CD4-positive, alpha-beta T cell treated with Interleukin-6 for 4 hours (primary cell): ENCODE results near the gene CAAP1.
A peak's percentile ranks its signal among the peaks of the same experiment; 100 is the strongest.
"Not testable (repeated sequence)": the region's sequence is repeated elsewhere in the genome, so short reads cannot be mapped to it uniquely, and the experiment has no call there.

Experiments used
- DNase-seq: peaks from one replicate; pipeline ENCODE4 v3.0.0-alpha.2; 2020; ENCODE audit warnings: mixed read lengths

CAAP1 gene, protein sequence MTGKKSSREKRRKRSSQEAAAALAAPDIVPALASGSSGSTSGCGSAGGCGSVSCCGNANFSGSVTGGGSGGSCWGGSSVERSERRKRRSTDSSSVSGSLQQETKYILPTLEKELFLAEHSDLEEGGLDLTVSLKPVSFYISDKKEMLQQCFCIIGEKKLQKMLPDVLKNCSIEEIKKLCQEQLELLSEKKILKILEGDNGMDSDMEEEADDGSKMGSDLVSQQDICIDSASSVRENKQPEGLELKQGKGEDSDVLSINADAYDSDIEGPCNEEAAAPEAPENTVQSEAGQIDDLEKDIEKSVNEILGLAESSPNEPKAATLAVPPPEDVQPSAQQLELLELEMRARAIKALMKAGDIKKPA

DNA sequence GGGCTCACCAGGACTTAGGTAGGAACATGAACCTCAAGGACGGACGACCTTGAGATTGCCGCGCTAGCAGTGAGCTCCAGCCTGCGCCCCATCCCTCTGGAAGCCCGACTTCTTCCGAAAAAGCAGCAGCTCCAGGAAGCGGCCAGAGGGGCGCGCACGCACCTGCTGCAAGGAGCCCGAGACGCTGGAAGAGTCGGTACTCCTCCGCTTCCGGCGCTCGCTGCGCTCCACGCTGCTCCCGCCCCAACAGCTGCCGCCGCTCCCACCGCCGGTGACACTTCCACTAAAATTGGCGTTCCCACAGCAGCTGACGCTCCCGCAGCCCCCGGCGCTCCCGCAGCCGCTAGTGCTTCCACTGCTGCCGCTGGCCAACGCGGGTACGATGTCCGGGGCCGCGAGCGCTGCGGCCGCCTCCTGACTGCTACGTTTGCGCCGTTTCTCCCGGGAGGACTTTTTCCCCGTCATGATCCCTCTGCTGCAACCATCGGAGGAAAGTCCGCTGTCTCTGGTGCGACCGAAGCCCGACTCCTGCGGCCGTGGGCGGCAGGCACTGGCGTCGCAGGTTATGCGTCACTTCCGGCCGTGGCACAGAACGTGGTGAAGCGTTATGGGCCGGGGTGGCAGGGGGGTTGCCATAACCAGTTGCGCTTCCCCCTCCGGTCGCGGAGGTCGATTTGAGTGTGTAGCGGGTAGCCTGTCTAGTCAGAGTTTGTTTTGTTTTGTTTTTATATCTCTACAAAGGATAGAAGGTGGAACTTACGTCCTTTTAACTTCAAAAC, at the start of gene CAAP1:
Gene CAAP1, minus strand, starts transcription at position 552 of the 779 bp plus-strand sequence. Its CDS starts 87 bp downstream, at position 465.
- peak; percentile 93 for DNase-seq

DNA sequence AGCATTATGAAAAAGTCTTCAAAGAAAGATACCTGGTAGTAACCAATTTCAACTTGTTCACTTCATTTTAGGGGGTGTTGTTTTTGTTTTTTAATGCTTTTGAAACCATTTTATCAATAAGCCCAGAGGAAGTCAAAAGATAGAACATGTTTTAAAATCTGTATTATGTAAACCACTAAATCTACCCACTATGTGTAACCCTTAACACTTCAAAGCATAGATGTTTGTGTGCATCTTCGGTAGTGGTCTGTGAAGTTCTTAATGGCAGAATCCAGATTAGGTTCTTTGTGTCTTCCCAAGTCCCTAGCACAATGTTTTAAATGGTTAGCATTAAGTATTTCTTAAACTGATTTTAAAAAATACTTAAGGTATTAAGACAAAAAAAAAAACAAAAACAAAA, 48.2 kb upstream of the CAAP1 start:
- DNase-seq, result no peak

GRCh38 chr9:26939955-26940711, 47.5 kb upstream of the CAAP1 start:
- DNase-seq, result no peak

DNA sequence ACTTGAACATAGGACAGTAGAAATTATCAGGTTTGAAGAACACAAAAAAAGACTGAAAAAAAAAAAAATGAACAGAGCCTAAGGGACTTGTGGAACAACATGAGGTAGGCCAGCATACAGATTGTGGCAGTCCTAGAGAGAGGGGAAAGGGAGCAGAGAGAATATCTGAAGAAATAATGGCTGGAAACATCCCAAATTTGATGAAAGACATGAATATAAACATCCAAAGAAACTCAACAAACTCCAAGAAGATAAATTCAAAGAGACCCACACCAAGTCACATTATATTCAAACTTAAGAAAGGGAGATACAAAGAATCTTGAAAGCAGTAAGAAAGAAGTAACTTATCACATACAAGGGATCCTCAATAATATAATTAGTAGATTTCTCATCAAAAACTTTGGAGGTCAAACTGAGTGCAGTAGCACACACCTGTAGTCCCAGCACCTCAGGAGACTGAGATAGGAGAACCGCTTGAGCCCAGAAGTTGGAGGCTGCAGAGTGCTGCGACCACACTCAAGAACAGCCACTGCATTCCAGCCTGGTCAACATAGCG, 45.3 kb upstream of the CAAP1 start:
- DNase-seq, result no peak

DNA sequence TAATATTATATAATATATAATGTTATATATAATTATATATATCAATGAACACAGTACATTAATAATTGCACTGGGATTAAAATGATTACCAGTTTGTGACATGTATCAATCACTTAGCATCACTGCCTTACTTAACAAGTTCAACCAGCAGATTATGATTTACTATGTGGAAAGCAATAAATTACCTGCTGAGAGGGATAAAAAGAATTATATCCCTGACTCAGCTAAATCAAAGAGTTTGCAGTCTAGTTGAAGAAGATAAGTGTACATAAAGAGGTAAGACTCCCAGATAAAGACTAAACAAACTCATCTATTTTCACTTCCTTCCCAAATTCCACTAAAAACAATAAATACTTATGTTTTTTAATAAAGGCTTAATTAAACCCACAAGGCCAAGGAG, 43.2 kb upstream of the CAAP1 start:
- DNase-seq, result no peak

DNA sequence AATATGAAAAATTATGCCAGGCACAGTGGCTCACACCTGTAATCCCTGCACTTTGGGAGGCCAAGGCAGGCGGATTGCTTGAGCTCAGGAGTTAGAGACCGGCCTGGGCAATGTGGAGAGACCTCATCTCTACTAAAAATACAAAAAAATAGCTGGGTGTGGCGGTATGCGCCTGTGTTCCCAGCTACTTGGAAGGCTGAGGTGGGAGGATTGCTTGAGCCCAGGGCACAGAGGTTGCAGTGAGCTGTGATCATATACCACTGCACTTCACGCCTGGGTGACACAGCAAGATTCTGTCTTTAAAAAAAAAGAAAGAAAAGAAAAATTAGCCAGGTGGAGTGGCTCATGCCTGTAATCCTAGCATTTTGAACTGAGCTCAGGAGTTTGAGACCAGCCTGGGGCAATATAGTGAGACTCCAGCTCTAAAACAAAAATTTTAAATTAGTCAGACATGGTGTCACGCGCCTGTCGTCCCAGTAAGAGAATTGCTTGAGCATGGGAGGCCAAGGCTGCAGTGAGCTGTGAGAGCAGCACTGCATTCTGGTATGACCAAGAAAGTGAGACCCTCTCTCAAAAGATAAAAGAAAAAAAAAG, 36.4 kb upstream of the CAAP1 start:
- DNase-seq, result no peak

DNA sequence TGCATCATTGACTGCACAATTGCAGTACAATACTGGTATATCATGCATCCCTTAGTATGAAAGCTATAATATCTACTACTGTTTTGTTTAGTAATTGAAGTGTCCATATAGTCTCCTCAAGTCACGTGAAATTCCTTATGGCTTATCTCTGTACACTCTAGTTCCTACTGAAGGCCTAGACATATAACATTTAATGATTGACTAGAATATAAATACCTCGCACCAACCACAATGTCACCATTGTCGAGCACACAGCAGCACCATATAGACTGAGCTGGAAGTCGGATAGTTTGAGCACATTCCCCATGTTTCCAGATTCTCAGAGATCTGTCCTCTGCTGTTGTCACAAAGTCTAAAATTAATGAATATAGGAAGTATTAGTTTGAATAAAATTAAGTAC, 33.0 kb upstream of the CAAP1 start:
- no peak for DNase-seq

GRCh38 chr9:26919698-26920097, 27.1 kb upstream of the CAAP1 start:
- DNase-seq, result no peak

DNA sequence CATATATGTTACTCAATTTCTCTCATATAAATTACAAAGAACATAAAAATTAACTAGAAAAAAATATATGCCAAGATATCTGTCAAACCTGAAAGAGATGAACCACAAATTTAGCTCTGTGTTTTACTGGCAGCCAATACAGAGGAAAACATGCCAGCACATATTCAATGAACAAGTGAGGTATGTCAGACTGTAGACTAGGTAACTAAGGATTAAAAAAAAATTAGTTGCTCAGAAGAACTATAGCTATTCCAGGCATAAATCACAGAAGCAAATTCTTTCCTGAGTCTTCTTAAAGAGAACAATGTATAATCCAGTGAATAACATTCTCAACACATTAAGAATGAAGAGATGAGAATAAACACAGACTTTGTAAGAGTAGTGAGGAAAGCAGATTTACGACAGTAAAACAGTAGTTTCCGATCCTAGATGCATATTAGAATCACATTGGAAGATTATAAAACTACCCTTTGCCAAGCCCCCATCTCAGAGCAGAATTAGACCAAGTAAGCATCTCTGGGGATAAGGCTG, 20.6 kb upstream of the CAAP1 start:
- no peak for DNase-seq

- DNase-seq, result no peak
Measured at GRCh38 chr9:26904671-26905070, 12.1 kb upstream of the CAAP1 start.

GRCh38 chr9:26904070-26904469, 11.5 kb upstream of the CAAP1 start:
- no peak for DNase-seq

DNA sequence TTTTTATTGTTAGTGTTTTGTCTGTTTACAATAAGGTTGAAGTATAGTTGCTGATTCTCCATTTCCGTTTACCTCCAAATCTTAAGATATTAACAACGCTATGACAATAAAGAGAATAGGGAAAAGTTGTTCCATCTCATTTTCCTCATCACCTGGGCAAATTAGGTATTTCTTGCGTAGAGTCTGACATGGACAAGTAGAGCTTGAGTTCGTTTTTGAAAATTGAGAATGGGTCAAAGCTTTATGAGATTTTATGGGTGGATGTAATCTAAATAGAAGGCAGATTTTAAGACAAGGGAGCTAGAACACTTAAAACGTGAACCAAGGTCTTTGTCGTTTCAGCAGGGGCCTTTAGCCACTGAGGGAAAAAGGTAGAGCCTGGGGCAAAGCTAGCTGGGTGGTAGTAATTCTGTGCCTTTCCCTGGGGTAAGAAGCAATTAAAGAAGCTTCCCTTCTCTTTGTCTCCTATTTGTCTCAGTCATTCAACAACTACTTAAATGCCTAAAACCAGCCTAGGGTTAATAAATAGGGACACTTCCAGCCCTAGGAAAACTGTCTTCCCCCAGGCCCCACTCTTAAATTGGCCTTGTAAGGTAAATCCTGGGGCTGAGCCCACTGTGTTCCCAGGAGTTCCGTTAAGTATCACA, 551 bp upstream of the CAAP1 start:
- no peak for DNase-seq

- DNase-seq, result no peak
Measured at GRCh38 chr9:26891726-26892125, 876 bp downstream of the CAAP1 start.

DNA sequence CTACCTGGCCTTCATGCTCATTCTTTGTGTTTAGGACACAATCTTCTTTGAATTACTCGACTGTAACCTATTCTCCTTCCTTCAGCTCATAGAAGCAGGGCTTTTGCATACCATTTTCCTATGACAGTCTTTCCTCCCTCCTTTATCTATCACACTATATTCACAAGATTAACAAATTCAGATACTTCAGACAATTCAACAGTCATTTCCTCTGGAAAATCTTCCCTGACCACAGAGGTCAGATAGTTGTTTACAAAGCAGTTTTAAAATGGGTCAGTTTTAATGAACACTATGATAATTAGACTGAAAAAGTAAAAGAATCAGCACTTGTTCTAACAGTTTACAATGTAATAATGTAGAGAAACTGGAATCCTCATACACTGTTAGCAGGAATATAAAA, 4.3 kb downstream of the CAAP1 start:
- DNase-seq, result no peak

GRCh38 chr9:26882154-26882553, 10.4 kb downstream of the CAAP1 start:
- DNase-seq, result no peak

GRCh38 chr9:26880262-26880661, 12.3 kb downstream of the CAAP1 start:
- no peak for DNase-seq

GRCh38 chr9:26875155-26875554, 17.4 kb downstream of the CAAP1 start:
- DNase-seq, result not testable (repeated sequence)

DNA sequence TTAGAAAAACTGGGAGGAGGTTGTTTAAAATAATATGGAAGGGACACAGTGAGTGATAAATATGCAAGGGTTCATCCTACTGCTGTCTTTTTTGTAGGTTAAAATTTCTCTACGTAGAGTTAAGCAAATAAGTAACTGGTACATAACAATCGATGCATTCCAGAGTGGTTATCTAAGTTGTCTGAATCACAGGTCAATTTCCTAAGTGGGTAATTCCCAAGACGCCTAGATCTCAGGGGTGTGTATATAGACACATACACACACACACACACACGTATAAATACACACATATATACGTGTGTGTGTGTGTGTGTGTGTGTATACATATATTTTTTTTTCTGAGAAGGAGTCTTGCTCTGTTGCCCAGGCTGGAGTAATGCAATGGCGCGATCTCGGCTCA, 22.3 kb downstream of the CAAP1 start:
- no peak for DNase-seq

GRCh38 chr9:26863074-26863473, 29.5 kb downstream of the CAAP1 start:
- no peak for DNase-seq

GRCh38 chr9:26856413-26857032, 36.1 kb downstream of the CAAP1 start:
- DNase-seq, result no peak

DNA sequence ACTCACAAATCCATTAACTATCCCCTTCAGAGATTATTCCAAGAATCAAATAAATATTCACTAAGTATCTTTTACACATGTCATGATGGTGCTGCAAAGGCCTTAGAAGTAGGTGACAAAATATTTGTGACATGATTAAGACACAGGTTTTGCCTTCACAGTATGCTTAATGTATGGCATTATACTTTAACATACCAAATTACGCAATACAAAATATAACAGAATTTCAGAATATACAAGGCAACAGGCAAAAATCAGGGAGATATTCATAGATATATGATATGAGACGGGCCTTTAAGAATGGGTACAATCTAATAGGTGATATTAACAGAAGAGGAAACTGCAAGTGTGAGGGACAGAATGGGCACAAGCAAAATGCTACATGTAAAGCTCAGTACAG, 41.6 kb downstream of the CAAP1 start:
- no peak for DNase-seq

GRCh38 chr9:26833792-26834191, 58.8 kb downstream of the CAAP1 start:
- no peak for DNase-seq
